Measurements from ENCODE around the gene ALOX15. TPM values are rescaled to one million over a fixed set of nuclear protein-coding genes. Genes with fewer than 3 reads are reported as not detected.
"Not testable (repeated sequence)": the region's sequence is repeated elsewhere in the genome, so short reads cannot be mapped to it uniquely, and the experiment has no call there.

Gene ALOX15
- total RNA-seq, 4 donors from 2014 or later, result not detected

DNA sequence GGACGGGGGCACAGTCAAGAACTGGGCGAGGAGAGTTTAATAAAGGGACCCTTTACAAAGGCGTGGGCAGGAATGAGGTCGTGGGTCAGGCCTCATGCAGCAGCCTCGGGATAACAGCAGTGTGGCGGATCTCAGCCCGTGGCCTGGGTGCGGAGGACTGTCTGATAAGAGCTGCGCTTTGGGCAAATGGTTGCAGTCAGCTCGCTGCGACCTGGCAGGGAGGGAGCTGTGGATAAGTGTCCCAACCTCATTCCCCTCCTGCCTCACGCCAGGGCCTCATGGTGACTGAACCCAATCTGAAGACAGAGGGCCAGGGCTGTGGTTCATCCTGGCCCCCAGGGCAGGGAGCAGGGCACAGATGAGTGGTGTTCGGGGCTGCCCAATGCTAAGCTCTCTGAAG is 43.5 kb downstream of the ALOX15 start:
- DNase-seq (ENCODE audit: low spot score in 2 of 2), result no peak
- TF ChIP-seq, protein P1, sequence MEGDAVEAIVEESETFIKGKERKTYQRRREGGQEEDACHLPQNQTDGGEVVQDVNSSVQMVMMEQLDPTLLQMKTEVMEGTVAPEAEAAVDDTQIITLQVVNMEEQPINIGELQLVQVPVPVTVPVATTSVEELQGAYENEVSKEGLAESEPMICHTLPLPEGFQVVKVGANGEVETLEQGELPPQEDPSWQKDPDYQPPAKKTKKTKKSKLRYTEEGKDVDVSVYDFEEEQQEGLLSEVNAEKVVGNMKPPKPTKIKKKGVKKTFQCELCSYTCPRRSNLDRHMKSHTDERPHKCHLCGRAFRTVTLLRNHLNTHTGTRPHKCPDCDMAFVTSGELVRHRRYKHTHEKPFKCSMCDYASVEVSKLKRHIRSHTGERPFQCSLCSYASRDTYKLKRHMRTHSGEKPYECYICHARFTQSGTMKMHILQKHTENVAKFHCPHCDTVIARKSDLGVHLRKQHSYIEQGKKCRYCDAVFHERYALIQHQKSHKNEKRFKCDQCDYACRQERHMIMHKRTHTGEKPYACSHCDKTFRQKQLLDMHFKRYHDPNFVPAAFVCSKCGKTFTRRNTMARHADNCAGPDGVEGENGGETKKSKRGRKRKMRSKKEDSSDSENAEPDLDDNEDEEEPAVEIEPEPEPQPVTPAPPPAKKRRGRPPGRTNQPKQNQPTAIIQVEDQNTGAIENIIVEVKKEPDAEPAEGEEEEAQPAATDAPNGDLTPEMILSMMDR (IDR thresholded peaks at IDR 0.05), result no peak
- no peak for TF ChIP-seq EP300 (IDR thresholded peaks at IDR 0.05)
- TF ChIP-seq POLR2A (IDR thresholded peaks at IDR 0.05), result no peak
- Histone ChIP-seq H3K4me3 (no peak overlapping the region), H3K27me3 (peaks cover 0 to 24% of the 10 kb centered on the region in 2 donors), H3K36me3 (no peaks in the 10 kb centered on the region), H3K9me3 (no peaks in the 10 kb centered on the region), H3K4me1 (peaks cover 0 to 21% (median 2%) of the 10 kb centered on the region in 4 donors), H3K27ac (peak overlapping the region in 1 of 4 donors; percentile 26)
- 53 to 73% methylated on average over 13 of the region's 13 CpGs for WGBS, 2 donors

DNA sequence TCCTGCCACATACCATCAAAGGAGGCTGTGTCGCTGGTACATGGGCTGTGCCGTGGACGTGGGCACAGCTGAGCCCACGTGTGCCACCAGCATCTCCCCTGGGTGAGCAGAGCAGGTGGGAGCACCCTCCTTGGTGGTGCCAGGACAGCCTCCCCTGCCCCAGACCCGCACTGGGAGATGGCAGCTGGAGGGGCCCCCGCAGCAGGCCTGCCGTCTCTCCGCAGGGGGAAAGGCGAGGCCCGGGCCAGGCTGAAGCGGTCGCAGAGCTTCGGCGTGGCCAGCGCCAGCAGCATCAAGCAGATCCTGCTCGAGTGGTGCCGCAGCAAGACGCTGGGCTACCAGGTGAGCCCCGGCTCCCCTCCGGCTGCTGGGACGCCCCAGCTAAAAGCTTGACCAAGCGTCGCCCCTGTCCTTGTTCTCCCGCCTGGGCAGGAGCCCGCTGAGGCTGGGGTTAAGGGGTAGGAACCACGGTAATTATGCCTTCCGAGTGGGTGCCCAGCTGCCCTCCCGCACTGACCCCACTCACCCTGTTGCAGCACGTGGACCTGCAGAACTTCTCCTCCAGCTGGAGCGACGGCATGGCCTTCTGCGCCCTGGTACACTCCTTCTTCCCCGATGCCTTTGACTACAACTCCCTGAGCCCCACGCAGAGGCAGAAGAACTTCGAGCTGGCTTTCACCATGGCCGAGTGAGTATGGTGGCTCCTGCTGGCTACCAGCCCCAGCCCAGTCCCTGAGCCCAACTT is 44.7 kb downstream of the ALOX15 start:
- peaks cover 0 to 24% of the 10 kb centered on the region in 2 donors for H3K27me3 ChIP-seq
- H3K27ac ChIP-seq, result no peak overlapping the region
- TF ChIP-seq, protein P1 (IDR thresholded peaks at IDR 0.05), result no peak
- no peak for TF ChIP-seq EP300 (IDR thresholded peaks at IDR 0.05)
- TF ChIP-seq POLR2A (IDR thresholded peaks at IDR 0.05), result no peak
- peaks cover 0 to 21% (median 2%) of the 10 kb centered on the region in 4 donors for H3K4me1 ChIP-seq
- no peak for DNase-seq (ENCODE audit: low spot score in 2 of 2)
- H3K9me3 ChIP-seq, result no peaks in the 10 kb centered on the region
- no peaks in the 10 kb centered on the region for H3K36me3 ChIP-seq
- 89 to 93% methylated on average over 20 to 36 of the region's 36 CpGs for WGBS, 2 donors
- H3K4me3 ChIP-seq, result no peak overlapping the region

DNA sequence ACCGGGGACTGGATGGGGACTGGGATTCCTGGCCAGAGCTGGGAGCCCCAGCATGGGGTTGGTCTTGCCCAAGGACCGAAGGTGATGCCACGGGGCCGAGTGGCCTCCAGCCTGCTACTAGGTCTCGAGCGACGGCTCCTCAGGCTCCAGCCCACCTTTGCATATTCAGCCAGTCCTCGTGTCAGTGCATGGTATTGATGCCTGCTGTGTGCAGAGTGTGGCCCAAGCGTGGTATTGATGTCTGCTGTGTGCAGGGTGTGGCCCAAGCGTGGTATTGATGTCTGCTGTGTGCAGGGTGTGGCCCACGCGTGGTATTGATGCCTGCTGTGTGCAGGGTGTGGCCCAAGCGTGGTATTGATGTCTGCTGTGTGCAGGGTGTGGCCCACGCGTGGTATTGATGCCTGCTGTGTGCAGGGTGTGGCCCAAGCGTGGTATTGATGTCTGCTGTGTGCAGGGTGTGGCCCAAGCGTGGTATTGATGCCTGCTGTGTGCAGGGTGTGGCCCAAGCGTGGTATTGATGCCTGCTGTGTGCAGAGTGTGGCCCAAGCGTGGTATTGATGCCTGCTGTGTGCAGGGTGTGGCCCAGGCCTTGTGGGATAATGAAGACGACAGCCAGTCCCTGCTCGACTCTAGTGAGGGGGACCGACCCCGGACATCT is 45.7 kb downstream of the ALOX15 start:
- peaks cover 0 to 21% (median 2%) of the 10 kb centered on the region in 4 donors for H3K4me1 ChIP-seq
- not testable (repeated sequence) for H3K9me3 ChIP-seq; H3K4me3 ChIP-seq; H3K36me3 ChIP-seq; DNase-seq (ENCODE audit: low spot score in 2 of 2); H3K27ac ChIP-seq
- WGBS, 2 donors, result 92 to 97% methylated on average over 17 to 22 of the region's 23 CpGs
- H3K27me3 ChIP-seq, result peaks cover 0 to 19% of the 10 kb centered on the region in 2 donors

DNA sequence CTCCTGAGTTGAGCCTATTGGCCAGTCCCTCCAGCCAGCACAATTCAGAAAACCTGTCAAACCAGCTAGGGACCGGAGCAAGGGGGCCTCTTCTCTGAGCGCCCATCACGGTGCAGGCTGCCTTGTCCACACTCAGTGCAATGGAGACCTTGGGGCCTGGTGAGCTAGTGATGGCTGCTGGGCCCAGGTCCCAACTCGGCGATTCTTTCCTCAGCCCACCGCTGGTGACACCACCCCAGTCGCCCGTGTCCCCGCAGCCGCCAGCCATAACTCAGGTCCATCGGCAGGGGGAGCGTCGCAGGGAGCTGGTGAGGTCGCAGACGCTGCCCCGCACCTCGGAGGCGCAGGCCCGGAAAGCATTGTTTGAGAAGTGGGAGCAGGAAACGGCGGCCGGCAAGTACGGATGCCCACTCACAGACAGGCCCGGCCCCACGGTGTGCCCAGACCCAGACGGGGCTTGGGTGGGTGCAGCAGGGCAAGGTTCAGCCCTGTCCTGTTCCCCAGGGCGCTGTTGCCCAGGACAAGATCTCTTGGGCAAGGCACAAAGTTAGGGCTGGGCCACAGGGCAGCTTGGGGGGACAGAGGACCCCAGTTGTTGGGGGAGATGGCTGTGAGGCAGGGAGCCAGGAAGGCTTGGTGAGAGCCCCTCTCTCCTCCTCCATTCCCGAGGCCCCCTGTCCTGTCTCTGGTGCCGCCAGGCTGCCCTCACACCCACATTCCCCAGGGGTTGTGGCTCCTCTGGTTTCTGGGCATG is 46.4 kb downstream of the ALOX15 start:
- no peaks in the 10 kb centered on the region for H3K36me3 ChIP-seq
- DNase-seq (ENCODE audit: low spot score in 2 of 2), result no peak
- H3K4me3 ChIP-seq, result no peak overlapping the region
- H3K4me1 ChIP-seq, result peaks cover 0 to 19% (median 2%) of the 10 kb centered on the region in 4 donors
- H3K9me3 ChIP-seq, result no peaks in the 10 kb centered on the region
- TF ChIP-seq, protein P1 (IDR thresholded peaks at IDR 0.05), result peak in 4 of 5 experiments; percentile 23 to 54 (median 40)
- TF ChIP-seq POLR2A (IDR thresholded peaks at IDR 0.05) (no peak), EP300 (IDR thresholded peaks at IDR 0.05) (no peak)
- H3K27me3 ChIP-seq, result peaks cover 0 to 14% of the 10 kb centered on the region in 2 donors
- no peak overlapping the region for H3K27ac ChIP-seq
- 35 to 41% methylated on average over 14 to 27 of the region's 29 CpGs for WGBS, 2 donors

DNA sequence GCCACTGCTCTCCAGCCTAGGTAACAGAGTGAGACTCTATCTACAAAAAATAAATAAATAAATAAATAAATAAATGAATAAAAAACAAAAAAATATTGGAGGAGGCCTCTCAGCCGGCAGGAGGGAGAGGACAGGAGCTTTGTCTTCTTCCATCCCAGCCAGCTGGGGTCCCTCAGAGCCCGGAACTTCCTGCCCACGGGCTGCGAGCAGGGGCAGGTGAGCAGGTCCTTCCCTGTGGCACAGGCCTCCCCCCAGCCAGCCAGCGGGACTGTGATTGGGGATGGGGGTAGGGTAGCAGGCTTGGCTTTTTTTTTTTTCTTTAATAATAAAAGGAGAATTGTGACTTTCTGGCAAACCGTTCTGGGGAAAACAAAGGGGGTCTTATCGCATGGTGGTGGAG is 47.1 kb downstream of the ALOX15 start:
- DNase-seq (ENCODE audit: low spot score in 2 of 2), result no peak
- TF ChIP-seq, protein P1 (IDR thresholded peaks at IDR 0.05), result no peak
- TF ChIP-seq POLR2A (IDR thresholded peaks at IDR 0.05) (no peak), EP300 (IDR thresholded peaks at IDR 0.05) (no peak)
- 60 to 62% methylated on average over 7 of the region's 7 CpGs for WGBS, 2 donors
- H3K4me3 ChIP-seq, result no peak overlapping the region
- H3K4me1 ChIP-seq, result peaks cover 0 to 15% (median 2%) of the 10 kb centered on the region in 4 donors
- no peaks in the 10 kb centered on the region for H3K9me3 ChIP-seq
- no peak overlapping the region for H3K27ac ChIP-seq
- H3K36me3 ChIP-seq, result no peaks in the 10 kb centered on the region
- peaks cover 0 to 7% of the 10 kb centered on the region in 2 donors for H3K27me3 ChIP-seq
